ENCODE data around the gene LRCH4. TPM values are rescaled to one million over a fixed set of nuclear protein-coding genes. Genes with fewer than 3 reads are reported as not detected.
A peak's percentile ranks its signal among the peaks of the same experiment; 100 is the strongest.
"Not testable (repeated sequence)": the region's sequence is repeated elsewhere in the genome, so short reads cannot be mapped to it uniquely, and the experiment has no call there.

The LRCH4 gene
- total and polyA plus RNA-seq, 2 of the 8 experiments (the other 6 are each of a cell fraction or from before 2014, with no cell fraction given): 15.5 to 36.6 TPM

- not testable (repeated sequence) for H2BK15ac ChIP-seq (ENCODE audit: low read length); H2BK20ac ChIP-seq (ENCODE audit: low read length); H3K56ac ChIP-seq (replicated peaks; ENCODE audit: insufficient read length, low read depth, low read length); H3K4me3 ChIP-seq (ENCODE audit: extremely low read depth in 1 of 4, insufficient read depth in 2 of 4, low read depth in 3 of 4, low read length in 4 of 4); H4K5ac ChIP-seq (ENCODE audit: insufficient read length, low read depth, low read length); H2AFZ ChIP-seq (ENCODE audit: low read length); H3K4me2 ChIP-seq (ENCODE audit: insufficient read depth in 1 of 2, low read depth in 2 of 2, low read length in 2 of 2); H4K91ac ChIP-seq (replicated peaks; ENCODE audit: insufficient read length, low read length); H3K9me3 ChIP-seq (ENCODE audit: insufficient read depth in 2 of 2, low read depth in 1 of 2, low read length in 1 of 2); H4K20me1 ChIP-seq (replicated peaks in 1 of 2; ENCODE audit: control insufficient read depth in 1 of 2, insufficient read depth in 2 of 2, low read length in 2 of 2); H3K23ac ChIP-seq (ENCODE audit: insufficient read length); H3K79me1 ChIP-seq (ENCODE audit: low read depth, low read length); H2BK120ac ChIP-seq (replicated peaks; ENCODE audit: low read depth, low read length); H3K4ac ChIP-seq (replicated peaks; ENCODE audit: insufficient read length, low read depth, low read length); H3K27me3 ChIP-seq (replicated peaks in 1 of 4; ENCODE audit: control insufficient read depth in 3 of 4, extremely low read depth in 1 of 4, insufficient read depth in 3 of 4, low read length in 3 of 4); H2BK5ac ChIP-seq (ENCODE audit: low read depth, low read length); DNase-seq (ENCODE audit: low read depth in 1 of 2, low spot score in 2 of 2); H3K36me3 ChIP-seq (ENCODE audit: control insufficient read depth in 2 of 4, insufficient read depth in 4 of 4, low read length in 3 of 4); H3K9ac ChIP-seq (replicated peaks in 1 of 4; ENCODE audit: extremely low read depth in 1 of 4, low read depth in 3 of 4, low read length in 3 of 4); H3K23me2 ChIP-seq (ENCODE audit: low read depth, low read length); H3K27ac ChIP-seq (ENCODE audit: low read depth, low read length); H3K14ac ChIP-seq (ENCODE audit: insufficient read length); H3K79me2 ChIP-seq (ENCODE audit: control insufficient read depth in 1 of 2, insufficient read depth in 2 of 2, low read length in 2 of 2); H4K8ac ChIP-seq (ENCODE audit: extremely low read depth, insufficient read depth, low read length); FAIRE-seq; H3K18ac ChIP-seq (ENCODE audit: extremely low read depth, low read length)
- Histone ChIP-seq H2AK5ac (ENCODE audit: low read depth, low read length) (0 out of 2 replicates have a peak overlapping the region, but pooled peaks have one; percentile 58), H2BK12ac (ENCODE audit: low read depth, low read length) (0 out of 2 replicates have a peak overlapping the region, but pooled peaks have one; percentile 60), H3K4me1 (replicated peaks in 1 of 4; ENCODE audit: control insufficient read depth in 3 of 4, insufficient read depth in 4 of 4, low read length in 3 of 4) (peaks cover 0 to 23% (median 9%) of the 10 kb centered on the region in 4 experiments; a peak in 6 of 7 replicates)
- ChIA-PET POLR2A (ENCODE audit: partially characterized antibody) (interaction anchor here (1.0 to 2.6 kb wide), 9 partner anchors 8 to 191 kb away, joined by 3 to 11 read pairs (median 5); partner anchors contain the start of gene FBXO24), CTCF (ENCODE audit: partially characterized antibody) (interaction anchor here (0.8 to 12.7 kb wide), 39 partner anchors 10 to 576 kb away, joined by 3 to 341 read pairs (median 5); partner anchors contain the start of genes AGFG2, FBXO24, LRCH4 and MOSPD3)
- 91% methylated on average over 6 of the region's 6 CpGs; no CpG with 5 or more reads in 1 of the 2 experiments for WGBS, 2 experiments (ENCODE audit: extremely low coverage in 1 of 2, insufficient coverage in 1 of 2, insufficient read length in 1 of 2, insufficient replicate concordance in 2 of 2, low coverage in 1 of 2, low lambda C conversion rate in 2 of 2, missing lambda C conversion rate in 1 of 2)
Observed at GRCh38 chr7:100564405-100564804, 21.5 kb downstream of the LRCH4 start.

Data from H1 (cell line).